Mesothelial cell of epicardium (in vitro differentiated cells): ENCODE measurements around the gene C14orf119. TPM values are rescaled to one million over a fixed set of nuclear protein-coding genes. Genes with fewer than 3 reads are reported as not detected.

ENCODE experiments used
- DNase-seq, 2 experiments: peaks; one replicate each; pipeline ENCODE4 v3.0.0; 2021; ENCODE audit warnings: low spot score in 2 of 2; ENCODE audit not compliant: unreplicated experiment in 2 of 2
- H3K27ac Mint-ChIP-seq: 2 replicates; pipeline ENCODE4 v1.8.0; 2021; ENCODE audit warnings: mixed read lengths
- H3K27me3 Mint-ChIP-seq: 2 replicates; pipeline ENCODE4 v1.8.0; 2021; ENCODE audit warnings: low read depth, mixed read lengths
- H3K36me3 Mint-ChIP-seq: 2 replicates; pipeline ENCODE4 v1.8.0; 2021; ENCODE audit warnings: mixed read lengths
- H3K4me1 Mint-ChIP-seq: 2 replicates; pipeline ENCODE4 v1.8.0; 2021; ENCODE audit warnings: mixed read lengths
- H3K4me3 Mint-ChIP-seq: 2 replicates; pipeline ENCODE4 v1.8.0; 2021; ENCODE audit warnings: mild to moderate bottlenecking, moderate library complexity, mixed read lengths
- H3K9me3 Mint-ChIP-seq: 2 replicates; pipeline ENCODE4 v1.8.0; 2021; ENCODE audit warnings: mixed read lengths
- CTCF ChIP-seq: fragments of 200-600 bp; sonication (generic); IDR thresholded peaks from one replicate; pipeline ENCODE4 v1.5.0; 2021; ENCODE audit warnings: antibody characterized with exemption; ENCODE audit not compliant: unreplicated experiment
- total RNA-seq: library from RNA; stranded (reverse); gene quantifications from 3 replicates; pipeline ENCODE4 v1.2.1, GENCODE V29; 2021

C14orf119 gene
- total RNA-seq, 1 donor from 2014 or later, result 45.6 TPM

GRCh38 chr14:23051141-23052057 is 43.9 kb upstream of the C14orf119 start:
- no peak overlapping the region for H3K27ac Mint-ChIP-seq
- TF ChIP-seq CTCF, result no peak
- DNase-seq, result no peak
- no peaks in the 10 kb centered on the region for H3K9me3 Mint-ChIP-seq
- no peak overlapping the region for H3K4me3 Mint-ChIP-seq
- peaks cover 9% of the 10 kb centered on the region for H3K4me1 Mint-ChIP-seq
- H3K27me3 Mint-ChIP-seq, result no peaks in the 10 kb centered on the region
- peaks cover 14% of the 10 kb centered on the region for H3K36me3 Mint-ChIP-seq

GRCh38 chr14:23052182-23052623 is 43.1 kb upstream of the C14orf119 start:
- H3K4me3 Mint-ChIP-seq, result no peak overlapping the region
- no peak for DNase-seq
- TF ChIP-seq CTCF, result no peak
- no peaks in the 10 kb centered on the region for H3K27me3 Mint-ChIP-seq
- peaks cover 15% of the 10 kb centered on the region for H3K4me1 Mint-ChIP-seq
- H3K27ac Mint-ChIP-seq, result no peak overlapping the region
- H3K9me3 Mint-ChIP-seq, result no peaks in the 10 kb centered on the region
- H3K36me3 Mint-ChIP-seq, result peaks cover 14% of the 10 kb centered on the region

GRCh38 chr14:23052671-23053070 is 42.6 kb upstream of the C14orf119 start:
- Mint-ChIP-seq H3K9me3 (no peaks in the 10 kb centered on the region), H3K27ac (no peak overlapping the region), H3K4me3 (no peak overlapping the region), H3K4me1 (peaks cover 15% of the 10 kb centered on the region), H3K36me3 (peaks cover 10% of the 10 kb centered on the region), H3K27me3 (no peaks in the 10 kb centered on the region)
- no peak for DNase-seq
- TF ChIP-seq CTCF, result no peak

- no peak overlapping the region for H3K27ac Mint-ChIP-seq
- no peak overlapping the region for H3K4me3 Mint-ChIP-seq
- H3K9me3 Mint-ChIP-seq, result no peaks in the 10 kb centered on the region
- no peak for TF ChIP-seq CTCF
- DNase-seq, result no peak
- H3K4me1 Mint-ChIP-seq, result peaks cover 18% of the 10 kb centered on the region
- H3K27me3 Mint-ChIP-seq, result no peaks in the 10 kb centered on the region
- peaks cover 8% of the 10 kb centered on the region for H3K36me3 Mint-ChIP-seq
These were observed 41.9 kb upstream of the C14orf119 start for GRCh38 chr14:23053426-23053825.

GRCh38 chr14:23054000-23054811 is 41.1 kb upstream of the C14orf119 start:
- no peak overlapping the region for H3K4me3 Mint-ChIP-seq
- TF ChIP-seq CTCF, result no peak
- H3K27me3 Mint-ChIP-seq, result no peaks in the 10 kb centered on the region
- DNase-seq, result no peak
- no peak overlapping the region for H3K27ac Mint-ChIP-seq
- H3K4me1 Mint-ChIP-seq, result peaks cover 18% of the 10 kb centered on the region
- H3K9me3 Mint-ChIP-seq, result no peaks in the 10 kb centered on the region
- peaks cover 5% of the 10 kb centered on the region for H3K36me3 Mint-ChIP-seq
